Smooth muscle cell (in vitro differentiated cells): ENCODE results near the gene C12orf56. TPM values are rescaled to one million over a fixed set of nuclear protein-coding genes. Genes with fewer than 3 reads are reported as not detected.
"Not testable (repeated sequence)": the region's sequence is repeated elsewhere in the genome, so short reads cannot be mapped to it uniquely, and the experiment has no call there.

Experiments
- DNase-seq: peaks from one replicate; lab custom pipeline; 2025; ENCODE audit not compliant: unreplicated experiment; lab: John Stamatoyannopoulos, UW
- H2AFZ ChIP-seq: fragments of 200-600 bp; sonication (generic); 2 replicates; pipeline ENCODE4 v1.6.0; 2016; ENCODE audit warnings: antibody characterized with exemption, low read depth, mild to moderate bottlenecking
- H3F3A ChIP-seq: fragments of 200-600 bp; sonication (generic); 2 replicates; pipeline ENCODE4 v1.6.0; 2017; ENCODE audit warnings: antibody characterized with exemption, low read depth
- H3K27ac ChIP-seq: fragments of 200-600 bp; sonication (generic); 2 replicates; pipeline ENCODE4 v1.5.1; 2016; ENCODE audit warnings: low read depth, mild to moderate bottlenecking
- H3K27me3 ChIP-seq: fragments of 200-600 bp; sonication (generic); 2 replicates; pipeline ENCODE4 v1.6.1; 2016; ENCODE audit warnings: low read depth, mild to moderate bottlenecking
- H3K36me3 ChIP-seq: fragments of 200-600 bp; sonication (generic); 2 replicates; pipeline ENCODE4 v1.5.1; 2016; ENCODE audit warnings: low read depth
- H3K4me1 ChIP-seq: fragments of 200-600 bp; sonication (generic); 2 replicates; pipeline ENCODE4 v1.5.1; 2016; ENCODE audit warnings: low read depth
- H3K4me2 ChIP-seq: fragments of 200-600 bp; sonication (generic); 2 replicates; pipeline ENCODE4 v1.6.0; 2016; ENCODE audit warnings: mild to moderate bottlenecking
- H3K4me3 ChIP-seq: fragments of 200-600 bp; sonication (generic); 2 replicates; pipeline ENCODE4 v1.5.1; 2016; ENCODE audit warnings: mild to moderate bottlenecking
- H3K79me2 ChIP-seq: fragments of 200-600 bp; sonication (generic); 2 replicates; pipeline ENCODE4 v1.6.0; 2016; ENCODE audit warnings: low read depth, mild to moderate bottlenecking
- H3K9ac ChIP-seq: fragments of 200-600 bp; sonication (generic); 2 replicates; pipeline ENCODE4 v1.6.0; 2016; ENCODE audit warnings: low read depth
- H3K9me3 ChIP-seq: fragments of 200-600 bp; sonication (generic); replicated peaks from 2 replicates; pipeline ENCODE4 v1.5.1; 2016; ENCODE audit warnings: low read depth
- H4K20me1 ChIP-seq: fragments of 200-600 bp; sonication (generic); 2 replicates; pipeline ENCODE4 v1.6.0; 2016; ENCODE audit warnings: low read depth
- WGBS: methylation state at CpG from one replicate; pipeline ENCODE4 v1.1.7; 2016; ENCODE audit warnings: low lambda C conversion rate; 5-methylcytosine and 5-hydroxymethylcytosine counted together
- polyA plus RNA-seq: library from polyadenylated mRNA; unstranded; fragments of >200 nt; fragmentation: Nextera tagmentation; extraction: Ambion mirVana; gene quantifications from 2 replicates; pipeline ENCODE4 v1.2.1, GENCODE V29; 2016
- total RNA-seq: library from RNA; depleted of rRNA; stranded (reverse); fragments of >200 nt; gene quantifications from 2 replicates; pipeline ENCODE4 v1.2.3, GENCODE V29; 2014
- TF ChIP-seq, protein P1 (sequence below): fragments of 200-600 bp; sonication (generic); IDR thresholded peaks from 2 replicates; pipeline ENCODE4 v1.5.1; 2017; ENCODE audit warnings: borderline replicate concordance, mild to moderate bottlenecking, antibody characterized with exemption; ENCODE audit not compliant: insufficient read depth, poor library complexity, severe bottlenecking

C12orf56 gene
- total and polyA plus RNA-seq, 2 experiments from 2014 or later = 0.67 to 1.1 TPM

DNA sequence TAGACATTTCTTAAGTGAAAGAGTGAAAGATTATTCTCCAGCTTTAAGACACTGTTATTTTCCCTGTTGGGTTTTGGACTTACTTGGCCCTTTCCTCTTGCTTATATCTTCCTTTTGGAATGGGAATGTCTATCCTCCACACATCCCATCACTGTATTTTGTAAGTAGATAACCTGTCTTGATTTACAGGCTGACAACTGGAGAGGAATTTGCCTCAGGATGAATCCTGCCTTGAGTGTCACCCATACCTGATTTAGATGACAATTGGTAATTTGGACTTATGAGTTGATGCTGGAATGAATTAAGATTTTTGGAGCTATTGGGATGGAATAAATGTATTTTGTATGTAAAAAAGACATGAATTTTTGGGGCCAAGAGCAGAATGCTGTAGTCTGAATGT is 94.3 kb downstream of the C12orf56 start:
- no peak overlapping the region for H3K4me2 ChIP-seq
- H3K27me3 ChIP-seq = no peaks in the 10 kb centered on the region
- H3K27ac ChIP-seq = no peak overlapping the region
- no peak overlapping the region for H2AFZ ChIP-seq
- no peaks in the 10 kb centered on the region for H4K20me1 ChIP-seq
- no peaks in the 10 kb centered on the region for H3K79me2 ChIP-seq
- H3K4me3 ChIP-seq = no peak overlapping the region
- no peaks in the 10 kb centered on the region for H3F3A ChIP-seq
- no peaks in the 10 kb centered on the region for H3K36me3 ChIP-seq
- TF ChIP-seq, protein P1, sequence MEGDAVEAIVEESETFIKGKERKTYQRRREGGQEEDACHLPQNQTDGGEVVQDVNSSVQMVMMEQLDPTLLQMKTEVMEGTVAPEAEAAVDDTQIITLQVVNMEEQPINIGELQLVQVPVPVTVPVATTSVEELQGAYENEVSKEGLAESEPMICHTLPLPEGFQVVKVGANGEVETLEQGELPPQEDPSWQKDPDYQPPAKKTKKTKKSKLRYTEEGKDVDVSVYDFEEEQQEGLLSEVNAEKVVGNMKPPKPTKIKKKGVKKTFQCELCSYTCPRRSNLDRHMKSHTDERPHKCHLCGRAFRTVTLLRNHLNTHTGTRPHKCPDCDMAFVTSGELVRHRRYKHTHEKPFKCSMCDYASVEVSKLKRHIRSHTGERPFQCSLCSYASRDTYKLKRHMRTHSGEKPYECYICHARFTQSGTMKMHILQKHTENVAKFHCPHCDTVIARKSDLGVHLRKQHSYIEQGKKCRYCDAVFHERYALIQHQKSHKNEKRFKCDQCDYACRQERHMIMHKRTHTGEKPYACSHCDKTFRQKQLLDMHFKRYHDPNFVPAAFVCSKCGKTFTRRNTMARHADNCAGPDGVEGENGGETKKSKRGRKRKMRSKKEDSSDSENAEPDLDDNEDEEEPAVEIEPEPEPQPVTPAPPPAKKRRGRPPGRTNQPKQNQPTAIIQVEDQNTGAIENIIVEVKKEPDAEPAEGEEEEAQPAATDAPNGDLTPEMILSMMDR = no peak
- no peaks in the 10 kb centered on the region for H3K9me3 ChIP-seq
- no peaks in the 10 kb centered on the region for H3K4me1 ChIP-seq
- no peak overlapping the region for H3K9ac ChIP-seq
- DNase-seq = no peak

- no peaks in the 10 kb centered on the region for H3K4me1 ChIP-seq
- H3K36me3 ChIP-seq = no peaks in the 10 kb centered on the region
- no peaks in the 10 kb centered on the region for H4K20me1 ChIP-seq
- no peaks in the 10 kb centered on the region for H3F3A ChIP-seq
- H3K27ac ChIP-seq = no peak overlapping the region
- no peaks in the 10 kb centered on the region for H3K27me3 ChIP-seq
- H3K9me3 ChIP-seq = no peaks in the 10 kb centered on the region
- H2AFZ ChIP-seq = no peak overlapping the region
- H3K4me3 ChIP-seq = no peak overlapping the region
- WGBS = 95% methylated on average over 4 of the region's 4 CpGs
- H3K9ac ChIP-seq = no peak overlapping the region
- no peak overlapping the region for H3K4me2 ChIP-seq
- no peak for DNase-seq
- no peaks in the 10 kb centered on the region for H3K79me2 ChIP-seq
- TF ChIP-seq, protein P1 = no peak
Measured at GRCh38 chr12:64293654-64294364, 96.7 kb downstream of the C12orf56 start.

- H3K27ac ChIP-seq, H3K36me3 ChIP-seq, H3K9me3 ChIP-seq, H3K9ac ChIP-seq, DNase-seq, H3K4me2 ChIP-seq, H3F3A ChIP-seq, H4K20me1 ChIP-seq, H3K4me3 ChIP-seq, H3K4me1 ChIP-seq, H2AFZ ChIP-seq, H3K79me2 ChIP-seq, H3K27me3 ChIP-seq: not testable (repeated sequence)
- 97% methylated on average over 4 of the region's 15 CpGs for whole genome bisulfite sequencing
Measured at GRCh38 chr12:64293174-64293573, 97.4 kb downstream of the C12orf56 start.

DNA sequence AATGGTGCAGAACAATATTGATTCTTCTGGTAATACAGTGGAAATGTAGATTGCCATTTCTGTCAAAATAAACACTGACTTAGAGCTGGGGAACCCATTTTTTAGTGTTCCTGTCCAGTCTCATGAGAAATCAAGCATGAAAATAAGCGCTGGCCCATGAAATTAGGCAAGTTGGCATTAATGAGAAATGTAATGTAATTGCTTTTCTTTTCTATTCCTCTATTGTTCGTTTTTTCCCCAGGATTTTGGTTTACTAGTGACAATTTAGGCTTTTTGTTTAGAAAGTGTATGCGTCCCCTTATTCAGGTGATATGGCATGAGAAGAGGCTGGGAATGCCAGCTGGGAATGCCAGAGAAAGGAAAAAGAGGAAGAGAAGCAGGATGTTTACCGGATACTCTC is 104.0 kb downstream of the C12orf56 start:
- H3K79me2 ChIP-seq = no peaks in the 10 kb centered on the region
- no peaks in the 10 kb centered on the region for H3K4me1 ChIP-seq
- no peak overlapping the region for H3K4me3 ChIP-seq
- no peaks in the 10 kb centered on the region for H3F3A ChIP-seq
- H3K36me3 ChIP-seq = no peaks in the 10 kb centered on the region
- no peak overlapping the region for H2AFZ ChIP-seq
- WGBS = 79% methylated on average over 4 of the region's 4 CpGs
- no peak overlapping the region for H3K27ac ChIP-seq
- no peaks in the 10 kb centered on the region for H3K9me3 ChIP-seq
- H3K9ac ChIP-seq = no peak overlapping the region
- H4K20me1 ChIP-seq = no peaks in the 10 kb centered on the region
- H3K27me3 ChIP-seq = no peaks in the 10 kb centered on the region
- TF ChIP-seq, protein P1 = no peak
- DNase-seq = no peak
- no peak overlapping the region for H3K4me2 ChIP-seq
